Urinary bladder (tissue), 4 donors: ENCODE results near the gene TET3. TPM values are rescaled to one million over a fixed set of nuclear protein-coding genes. Genes with fewer than 3 reads are reported as not detected.

ENCODE experiments used
- DNase-seq: peaks from one replicate; pipeline ENCODE4 v3.0.0-alpha.2; 2015; ENCODE audit errors: extremely low spot score
- H3K27ac ChIP-seq: one replicate; pipeline ENCODE4 v1.5.1; 2013; ENCODE audit warnings: low read depth, mild to moderate bottlenecking, moderate library complexity
- H3K36me3 ChIP-seq: one replicate; pipeline ENCODE4 v1.6.1; 2013; ENCODE audit warnings: mild to moderate bottlenecking, moderate library complexity; ENCODE audit not compliant: insufficient read depth
- H3K4me1 ChIP-seq: one replicate; pipeline ENCODE4 v1.6.1; 2013; ENCODE audit warnings: mild to moderate bottlenecking, moderate library complexity; ENCODE audit not compliant: insufficient read depth
- H3K4me3 ChIP-seq: one replicate; pipeline ENCODE4 v1.5.1; 2013; ENCODE audit warnings: low read depth, low read length
- WGBS: extraction: QIAGEN DNeasy Blood & Tissue Kit; methylation state at CpG from one replicate; pipeline ENCODE4 v1.1.7; 2013; 5-methylcytosine and 5-hydroxymethylcytosine counted together
- polyA plus RNA-seq: library from polyadenylated mRNA; stranded (reverse); fragments of 200-250 nt; gene quantifications from one replicate; pipeline ENCODE4 v1.2.3, GENCODE V29; 2013
- total RNA-seq: library from RNA; depleted of rRNA; stranded (reverse); fragments of >200 nt; gene quantifications from one replicate; pipeline ENCODE4 v1.2.3, GENCODE V29; 2014
- donor health status: healthy with polysubstance abuse.
- donor health status: healthy.

Gene TET3
- total and polyA plus RNA-seq, 2 donors = 2.5 to 9.1 TPM

GRCh38 chr2:73971722-73972121 lies 13.0 kb upstream of the TET3 start:
- Histone ChIP-seq H3K4me1 (no peaks in the 10 kb centered on the region), H3K4me3 (no peak overlapping the region), H3K27ac (no peak overlapping the region), H3K36me3 (no peaks in the 10 kb centered on the region)
- no peak for DNase-seq
- 69% methylated on average over 3 of the region's 3 CpGs for WGBS

DNA sequence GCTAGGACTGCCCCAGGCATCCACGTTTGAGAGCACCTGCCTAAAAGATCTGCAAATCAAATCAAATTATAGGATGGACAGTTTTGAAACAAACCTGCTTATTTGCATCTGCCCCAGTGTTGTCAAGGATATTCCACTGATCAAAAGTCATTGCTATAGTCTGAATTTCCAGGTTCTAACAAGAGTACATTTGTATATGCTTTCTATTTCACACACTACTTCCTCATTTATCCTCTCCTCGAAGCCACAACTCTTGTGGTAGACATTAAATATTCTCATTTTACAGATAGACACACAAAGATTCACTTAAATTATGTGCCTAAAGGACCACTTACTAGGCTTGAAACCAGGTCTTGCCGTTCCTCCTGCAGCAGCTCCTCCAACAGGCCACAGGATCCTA lies 11.9 kb upstream of the TET3 start:
- no peaks in the 10 kb centered on the region for H3K36me3 ChIP-seq
- no peak overlapping the region for H3K27ac ChIP-seq
- H3K4me1 ChIP-seq = no peaks in the 10 kb centered on the region
- 70% methylated on average over 3 of the region's 3 CpGs for WGBS
- no peak overlapping the region for H3K4me3 ChIP-seq
- no peak for DNase-seq

DNA sequence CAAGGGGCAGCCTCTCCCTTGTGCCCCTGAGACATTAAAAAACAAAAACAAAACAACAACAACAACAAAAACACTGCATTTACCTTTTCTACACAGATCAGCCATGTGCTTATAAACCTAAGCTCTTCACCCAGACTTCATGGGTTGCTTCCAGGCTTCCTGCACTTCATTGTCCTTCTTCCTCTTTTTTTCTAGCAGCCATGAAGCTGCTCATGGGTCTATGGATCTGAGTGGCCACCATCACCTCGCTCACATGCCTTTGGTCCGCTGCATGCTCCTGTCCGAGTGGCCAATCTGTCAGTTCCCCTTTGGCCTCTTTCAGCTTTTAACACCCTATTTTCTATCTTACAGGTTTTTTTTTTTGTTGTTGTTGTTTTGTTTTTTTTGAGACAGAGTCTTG lies 9.0 kb upstream of the TET3 start:
- WGBS = 92% methylated on average over 3 of the region's 3 CpGs
- Histone ChIP-seq H3K4me3 (no peak overlapping the region), H3K27ac (no peak overlapping the region), H3K4me1 (no peaks in the 10 kb centered on the region), H3K36me3 (no peaks in the 10 kb centered on the region)
- DNase-seq = no peak

DNA sequence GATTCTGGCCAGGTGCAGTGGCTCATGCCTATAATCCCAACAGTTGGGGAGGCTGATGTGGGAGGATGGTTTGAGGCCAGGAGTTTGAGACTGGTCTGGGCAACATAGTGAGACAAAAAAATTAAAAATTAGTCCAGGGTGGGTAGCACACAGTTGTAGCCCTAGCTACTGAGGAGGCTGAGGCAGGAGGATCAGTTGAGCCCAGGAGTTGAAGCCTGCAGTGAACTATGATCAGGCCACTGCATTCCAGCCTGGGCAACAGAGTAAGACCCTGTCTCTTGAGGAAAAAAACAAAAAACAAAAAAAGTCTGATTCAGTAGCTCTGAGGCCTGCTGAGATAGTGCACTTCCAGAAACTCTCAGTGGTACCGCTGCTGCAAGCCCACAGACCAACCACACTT lies 7.9 kb upstream of the TET3 start:
- no peak overlapping the region for H3K27ac ChIP-seq
- no peaks in the 10 kb centered on the region for H3K4me1 ChIP-seq
- no peak for DNase-seq
- H3K4me3 ChIP-seq = no peak overlapping the region
- 87% methylated on average over 1 of the region's 1 CpG for WGBS
- no peaks in the 10 kb centered on the region for H3K36me3 ChIP-seq

GRCh38 chr2:73977466-73977865 lies 7.2 kb upstream of the TET3 start:
- no peak overlapping the region for H3K27ac ChIP-seq
- DNase-seq = no peak
- WGBS = 93% methylated on average over 2 of the region's 2 CpGs
- no peaks in the 10 kb centered on the region for H3K4me1 ChIP-seq
- H3K36me3 ChIP-seq = no peaks in the 10 kb centered on the region
- H3K4me3 ChIP-seq = no peak overlapping the region

DNA sequence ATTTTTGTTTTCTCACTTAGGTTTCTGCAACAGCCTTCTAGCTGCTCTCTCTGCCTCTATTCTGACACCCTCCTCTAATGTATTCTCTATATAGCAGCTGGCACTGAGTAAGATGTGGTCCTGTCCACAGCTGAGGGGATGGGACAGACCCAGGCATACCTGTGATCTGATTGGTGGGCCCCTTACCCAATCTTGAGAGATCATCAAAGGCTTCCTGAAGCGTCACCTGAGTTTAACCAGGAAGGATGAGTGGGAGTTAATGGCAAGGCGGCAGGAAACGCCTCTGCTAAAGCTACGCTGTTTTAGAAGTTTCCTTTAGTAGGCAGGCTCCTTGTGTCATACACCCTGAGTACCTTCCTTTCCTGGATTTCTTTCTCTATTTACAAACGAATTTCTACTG lies 5.7 kb upstream of the TET3 start:
- H3K27ac ChIP-seq = no peak overlapping the region
- no peak overlapping the region for H3K4me3 ChIP-seq
- no peaks in the 10 kb centered on the region for H3K4me1 ChIP-seq
- 49% methylated on average over 5 of the region's 5 CpGs for WGBS
- no peak for DNase-seq
- H3K36me3 ChIP-seq = no peaks in the 10 kb centered on the region

DNA sequence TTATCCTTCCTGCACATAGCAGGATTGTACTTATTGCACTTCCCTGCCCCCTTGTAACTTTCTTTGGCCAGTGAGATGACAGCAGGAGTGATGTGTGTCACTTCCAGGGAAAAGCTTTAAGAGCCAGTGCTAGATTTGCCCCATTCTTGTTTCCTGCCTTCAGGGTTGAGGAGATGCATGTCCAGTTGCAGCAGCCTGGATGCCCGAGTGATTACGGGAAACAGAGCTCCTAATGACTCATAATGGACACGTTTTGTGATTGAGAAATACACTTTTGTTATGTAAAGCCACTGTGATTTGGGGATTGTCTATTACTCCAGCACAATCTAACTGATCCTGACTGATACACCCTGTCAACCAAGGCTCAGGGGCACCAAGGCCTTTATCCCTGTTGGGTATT lies 5.0 kb upstream of the TET3 start:
- Histone ChIP-seq H3K4me1 (no peaks in the 10 kb centered on the region), H3K4me3 (no peak overlapping the region), H3K27ac (no peak overlapping the region), H3K36me3 (no peaks in the 10 kb centered on the region)
- no peak for DNase-seq
- WGBS = 48% methylated on average over 3 of the region's 3 CpGs

DNA sequence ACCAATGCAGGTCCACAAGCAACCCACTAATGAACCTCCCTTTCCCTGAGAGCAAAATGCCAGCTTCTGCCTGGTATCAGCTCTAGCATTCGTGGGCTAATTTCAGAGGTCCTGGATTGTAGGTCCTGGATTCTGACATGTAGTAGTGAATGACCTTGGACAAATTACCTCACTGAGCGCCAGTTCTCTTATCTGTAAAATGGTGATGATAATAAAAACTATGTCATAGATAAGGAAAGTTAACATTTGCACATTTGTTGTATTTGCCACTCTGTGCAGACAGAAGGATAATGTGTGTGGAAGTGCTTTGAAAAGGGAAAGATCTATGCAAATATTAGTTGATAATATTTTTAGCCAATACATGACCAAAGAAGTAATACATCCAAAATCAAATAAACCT lies 4.1 kb upstream of the TET3 start:
- no peak for DNase-seq
- no peaks in the 10 kb centered on the region for H3K4me1 ChIP-seq
- no peak overlapping the region for H3K27ac ChIP-seq
- no peaks in the 10 kb centered on the region for H3K36me3 ChIP-seq
- 71% methylated on average over 2 of the region's 2 CpGs for WGBS
- no peak overlapping the region for H3K4me3 ChIP-seq

- H3K27ac ChIP-seq = peak overlapping the region; percentile 33
- 13% methylated on average over 31 of the region's 31 CpGs for whole genome bisulfite sequencing
- H3K4me3 ChIP-seq = peak overlapping the region; percentile 17
- DNase-seq = no peak
- H3K36me3 ChIP-seq = no peaks in the 10 kb centered on the region
- no peaks in the 10 kb centered on the region for H3K4me1 ChIP-seq
Measured at GRCh38 chr2:73981081-73982001, 3.4 kb upstream of the TET3 start.

DNA sequence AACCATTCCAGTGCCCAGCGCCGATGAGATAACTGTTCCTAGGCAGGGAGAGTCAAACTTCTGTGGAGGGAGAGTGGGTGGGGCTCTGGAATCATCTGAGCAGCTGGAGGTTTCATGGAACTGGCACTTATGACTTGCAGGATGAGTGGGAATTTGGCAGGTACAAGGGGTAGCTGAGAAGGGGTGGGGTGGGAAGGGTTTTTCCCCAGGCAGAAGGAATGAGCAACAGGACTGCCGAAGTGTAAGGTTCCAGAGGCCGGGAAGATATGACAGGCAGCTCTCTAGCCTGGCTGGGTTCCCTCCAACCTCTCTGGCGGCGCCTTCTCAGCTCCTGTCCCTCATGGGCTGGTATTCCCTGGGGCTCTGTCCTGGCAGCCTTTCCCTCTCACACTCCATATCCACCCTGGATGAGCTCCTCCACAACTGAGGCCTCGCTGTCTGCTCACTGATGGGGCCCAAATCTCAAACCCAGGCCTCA lies 2.5 kb upstream of the TET3 start:
- 52% methylated on average over 7 of the region's 7 CpGs for WGBS
- H3K4me3 ChIP-seq = no peak overlapping the region
- H3K36me3 ChIP-seq = no peaks in the 10 kb centered on the region
- DNase-seq = no peak
- no peaks in the 10 kb centered on the region for H3K4me1 ChIP-seq
- no peak overlapping the region for H3K27ac ChIP-seq

DNA sequence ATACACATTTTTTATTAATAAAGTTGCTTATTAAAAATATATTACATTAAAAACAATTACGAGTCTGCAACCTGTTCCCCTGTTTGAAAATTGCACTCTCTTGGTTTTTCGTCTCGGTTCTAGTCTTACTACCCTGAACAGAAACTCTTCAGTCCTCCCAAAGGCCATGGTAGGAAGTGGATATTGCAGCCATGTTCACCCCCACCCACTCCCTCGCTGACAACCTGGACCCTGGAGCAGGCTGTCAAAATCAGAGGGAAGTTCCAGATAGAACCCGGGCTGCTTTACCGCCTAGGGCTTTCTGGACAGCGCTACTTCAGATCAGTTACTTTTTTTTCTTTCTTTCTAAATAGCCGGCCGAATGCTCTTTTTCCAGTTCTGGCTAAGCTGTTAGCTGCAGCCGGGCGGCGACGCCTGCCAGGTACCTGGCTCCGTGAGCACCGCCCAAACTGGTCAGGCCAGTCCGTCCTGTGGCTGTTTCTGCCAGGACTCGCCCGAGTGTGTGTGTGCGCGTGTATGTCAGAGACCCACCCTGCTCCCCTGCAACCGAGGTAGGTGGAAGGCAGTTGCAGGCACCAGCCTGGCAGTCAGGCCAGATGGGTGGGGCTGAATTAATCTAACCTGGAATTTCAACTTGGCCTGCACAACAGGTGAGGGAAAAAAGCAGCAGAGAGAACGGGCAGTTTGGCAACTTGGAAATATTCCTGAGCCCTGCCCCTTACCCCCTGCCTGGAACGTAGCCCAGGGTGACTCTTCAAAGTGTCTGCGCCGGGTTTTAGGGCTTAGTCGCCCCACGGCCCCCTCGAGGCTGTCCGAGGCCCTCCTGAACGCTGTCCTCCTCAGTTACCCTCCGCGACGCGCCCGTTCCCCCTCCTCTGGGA lies 1.1 kb upstream of the TET3 start:
- Histone ChIP-seq H3K27ac (peak overlapping the region; percentile 92), H3K4me3 (peak overlapping the region; percentile 80), H3K36me3 (no peaks in the 10 kb centered on the region), H3K4me1 (no peaks in the 10 kb centered on the region)
- DNase-seq = peak; percentile 87
- WGBS = 38% methylated on average over 35 of the region's 35 CpGs

GRCh38 chr2:73984922-73985307 lies 205 bp downstream of the TET3 start:
- H3K4me3 ChIP-seq = peak overlapping the region; percentile 80
- no peaks in the 10 kb centered on the region for H3K36me3 ChIP-seq
- no peaks in the 10 kb centered on the region for H3K4me1 ChIP-seq
- no peak for DNase-seq
- H3K27ac ChIP-seq = peak overlapping the region; percentile 92
- under 1% methylated on average over 51 of the region's 58 CpGs for WGBS

DNA sequence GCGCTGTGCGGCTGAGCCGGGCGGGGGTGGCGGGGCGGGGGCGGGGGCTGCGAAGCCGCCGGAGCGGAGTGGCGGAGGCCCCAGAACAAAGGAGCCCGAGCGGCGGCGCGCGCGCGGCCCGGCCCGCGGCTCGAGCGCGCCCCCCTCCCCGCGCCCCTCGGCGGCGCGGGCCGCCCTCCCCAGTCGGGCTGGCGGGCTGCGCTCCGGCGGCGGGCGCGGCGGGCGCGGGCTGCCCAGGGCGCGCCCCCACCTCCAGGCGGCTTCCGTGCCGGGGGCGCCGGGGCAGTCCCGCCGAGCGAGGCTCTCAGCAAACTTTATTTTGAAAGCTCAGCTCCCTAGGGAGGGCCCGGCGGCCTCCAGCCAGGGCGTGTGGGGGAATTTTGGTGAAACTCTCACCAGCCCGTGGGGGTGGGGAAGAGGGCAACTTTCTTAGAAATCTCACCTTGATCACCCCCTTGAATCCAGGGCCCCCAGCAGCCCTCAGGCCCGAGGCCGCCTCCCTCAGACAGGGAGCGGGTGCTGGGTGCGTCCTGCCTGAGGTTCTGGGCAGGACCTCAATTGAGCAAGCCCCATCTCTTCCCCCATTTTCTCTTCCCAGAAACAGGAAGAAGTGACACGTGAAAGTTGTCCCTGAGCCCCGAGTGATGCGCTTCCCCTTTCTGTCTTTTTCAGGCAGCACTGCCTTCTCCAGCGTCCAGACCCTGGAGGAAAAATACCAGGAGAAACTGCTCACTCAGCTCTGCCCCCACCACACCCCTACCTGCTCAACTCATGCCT lies 786 bp downstream of the TET3 start:
- H3K4me1 ChIP-seq = no peaks in the 10 kb centered on the region
- no peak for DNase-seq
- H3K27ac ChIP-seq = no peak overlapping the region
- peak overlapping the region; percentile 80 for H3K4me3 ChIP-seq
- WGBS = 3% methylated on average over 63 of the region's 66 CpGs
- no peaks in the 10 kb centered on the region for H3K36me3 ChIP-seq
